Loucy (cell line): ENCODE data around the gene ZNF581.

Experiments
- H2AFZ ChIP-seq: fragments of 200-600 bp; sonication (generic); 2 replicates; pipeline ENCODE4 v1.6.0; 2016; ENCODE audit warnings: antibody characterized with exemption, mild to moderate bottlenecking, low read length, moderate library complexity
- H3F3A ChIP-seq: fragments of 200-600 bp; 2 replicates; pipeline ENCODE4 v1.6.0; 2016; ENCODE audit warnings: antibody characterized with exemption, low read depth, mild to moderate bottlenecking
- H3K27me3 ChIP-seq: fragments of 200-600 bp; sonication (generic); 2 replicates; pipeline ENCODE4 v1.6.1; 2014; ENCODE audit warnings: low read length, mild to moderate bottlenecking; ENCODE audit not compliant: insufficient read depth, poor library complexity, severe bottlenecking
- H3K36me3 ChIP-seq: fragments of 200-600 bp; sonication (generic); 2 replicates; pipeline ENCODE4 v1.6.1; 2016; ENCODE audit warnings: low read length; ENCODE audit not compliant: insufficient read depth
- H3K4me1 ChIP-seq: fragments of 200-600 bp; sonication (generic); 2 replicates; pipeline ENCODE4 v1.5.1; 2014; ENCODE audit warnings: low read length, mild to moderate bottlenecking; ENCODE audit not compliant: insufficient read depth, poor library complexity, severe bottlenecking
- H3K4me2 ChIP-seq: fragments of 200-600 bp; sonication (generic); 2 replicates; pipeline ENCODE4 v1.6.0; 2014; ENCODE audit warnings: antibody characterized with exemption, low read length, low read depth, mild to moderate bottlenecking; ENCODE audit not compliant: poor library complexity, severe bottlenecking
- H3K4me3 ChIP-seq: fragments of 200-600 bp; sonication (generic); 2 replicates; pipeline ENCODE4 v1.5.1; 2014; ENCODE audit warnings: low read length, mild to moderate bottlenecking, mixed read lengths; ENCODE audit not compliant: poor library complexity, severe bottlenecking
- H3K79me2 ChIP-seq: fragments of 200-600 bp; sonication (generic); 2 replicates; pipeline ENCODE4 v1.6.1; 2014; ENCODE audit warnings: low read length; ENCODE audit not compliant: insufficient read depth
- H3K9ac ChIP-seq: fragments of 200-600 bp; sonication (generic); 2 replicates; pipeline ENCODE4 v1.6.0; 2014; ENCODE audit warnings: mild to moderate bottlenecking, low read depth, low read length, moderate library complexity; ENCODE audit not compliant: poor library complexity, severe bottlenecking
- H3K9me2 ChIP-seq: fragments of 200-600 bp; sonication (generic); replicated peaks from 2 replicates; pipeline ENCODE4 v1.6.1; 2016; ENCODE audit warnings: low read depth, low read length, mixed read lengths
- H3K9me3 ChIP-seq: fragments of 200-600 bp; sonication (generic); 2 replicates; pipeline ENCODE4 v1.6.1; 2014; ENCODE audit warnings: mild to moderate bottlenecking, antibody characterized with exemption, low read length, low read depth; ENCODE audit not compliant: insufficient read depth
- H4K20me1 ChIP-seq: fragments of 200-600 bp; sonication (generic); 2 replicates; pipeline ENCODE4 v1.6.0; 2014; ENCODE audit warnings: antibody characterized with exemption, low read length, mild to moderate bottlenecking; ENCODE audit not compliant: insufficient read depth, poor library complexity, severe bottlenecking
- CTCF ChIP-seq: fragments of 200-600 bp; sonication (generic); conservative IDR thresholded peaks from 2 replicates; pipeline ENCODE4 v1.5.1; 2014; ENCODE audit warnings: mild to moderate bottlenecking, antibody characterized with exemption, low read length
- EZH2phosphoT487 ChIP-seq: fragments of 200-600 bp; IDR thresholded peaks from 2 replicates; pipeline ENCODE4 v1.6.1; 2018; ENCODE audit warnings: antibody characterized with exemption, mild to moderate bottlenecking, moderate library complexity, borderline replicate concordance

The ZNF581 gene

DNA sequence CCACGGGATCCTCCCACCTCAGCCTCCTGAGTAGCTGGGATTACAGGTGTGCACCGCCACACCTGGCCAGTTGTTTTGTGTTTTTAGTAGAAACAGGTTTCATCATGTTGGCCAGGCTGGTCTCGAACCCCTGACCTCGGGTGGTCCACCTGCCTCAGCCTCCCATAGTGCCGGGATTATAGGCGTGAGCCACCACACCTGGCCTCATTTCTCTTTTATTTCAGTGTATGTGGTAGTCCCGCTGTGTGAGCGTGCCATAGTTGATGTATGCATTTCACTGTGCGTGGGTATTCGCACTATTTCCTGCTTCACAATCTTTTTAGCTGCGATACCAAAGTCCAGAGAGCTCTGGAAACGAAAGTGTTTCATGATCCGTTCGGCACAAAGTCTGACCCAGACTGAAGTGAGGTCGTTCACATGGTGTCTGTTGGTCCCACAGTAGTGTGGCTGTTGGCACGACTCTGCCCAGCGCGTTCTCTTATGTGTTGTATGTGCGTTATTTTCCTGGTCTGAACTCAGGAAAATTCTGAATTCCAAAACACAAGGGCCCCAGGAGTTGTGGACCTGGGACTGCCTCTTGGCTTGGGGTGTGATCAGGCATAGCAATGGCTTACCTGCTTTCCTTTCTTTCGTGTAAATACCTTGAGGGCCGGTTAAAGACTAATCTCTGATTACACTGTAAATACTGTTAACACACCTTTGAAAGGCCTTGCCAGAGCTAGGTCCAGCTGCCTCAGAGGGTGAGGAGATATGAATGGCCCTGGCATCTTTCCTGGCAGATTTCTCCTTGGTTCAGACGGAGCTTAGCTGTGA lies 40.2 kb downstream of the ZNF581 start:
- Histone ChIP-seq H3K36me3 (peaks cover 62% of the 10 kb centered on the region; the same call in 1 of the 2 replicates), H3K4me1 (no peaks in the 10 kb centered on the region), H2AFZ (no peak overlapping the region), H3K4me3 (no peak overlapping the region), H3F3A (no peaks in the 10 kb centered on the region), H3K79me2 (peaks cover 7% of the 10 kb centered on the region; the same call in 1 of the 2 replicates), H3K9me2 (no peaks in the 10 kb centered on the region), H4K20me1 (peaks cover 15% of the 10 kb centered on the region), H3K9me3 (no peaks in the 10 kb centered on the region), H3K9ac (no peak overlapping the region), H3K27me3 (no peaks in the 10 kb centered on the region), H3K4me2 (no peak overlapping the region)
- TF ChIP-seq CTCF = no peak
- no peak for TF ChIP-seq EZH2phosphoT487

DNA sequence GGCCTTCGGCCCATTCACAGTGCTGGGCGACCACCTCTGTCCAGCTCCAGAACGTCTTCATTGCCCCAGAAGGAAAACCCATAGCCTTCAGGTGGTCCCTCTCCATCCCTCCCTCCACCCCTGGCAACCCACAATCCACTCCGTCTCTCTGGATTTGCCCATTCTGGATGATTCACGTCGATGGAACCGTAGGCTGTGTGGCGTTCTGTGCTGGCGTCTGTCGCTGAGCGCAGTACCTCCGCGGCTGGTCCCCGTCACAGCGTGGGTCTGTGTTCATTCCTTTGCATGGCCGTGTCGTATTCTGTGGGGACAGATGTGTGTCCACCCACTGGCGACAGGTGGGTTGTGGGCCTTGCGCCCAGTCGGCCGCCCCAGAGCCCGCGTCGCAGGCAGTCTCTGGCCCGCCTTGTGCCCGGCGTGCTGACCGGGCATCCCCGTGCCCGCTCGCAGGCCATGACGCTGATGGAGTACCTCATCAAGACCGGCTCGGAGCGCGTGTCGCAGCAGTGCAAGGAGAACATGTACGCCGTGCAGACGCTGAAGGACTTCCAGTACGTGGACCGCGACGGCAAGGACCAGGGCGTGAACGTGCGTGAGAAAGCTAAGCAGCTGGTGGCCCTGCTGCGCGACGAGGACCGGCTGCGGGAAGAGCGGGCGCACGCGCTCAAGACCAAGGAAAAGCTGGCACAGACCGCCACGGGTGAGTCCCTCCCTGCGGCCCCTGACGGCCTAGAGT lies 41.7 kb downstream of the ZNF581 start:
- Histone ChIP-seq H2AFZ (no peak overlapping the region), H3K4me2 (no peak overlapping the region)

GRCh38 chr19:55685776-55686175 lies 42.3 kb downstream of the ZNF581 start:
- H3K9me3 ChIP-seq = no peaks in the 10 kb centered on the region
- no peak overlapping the region for H2AFZ ChIP-seq
- H3K79me2 ChIP-seq = no peaks in the 10 kb centered on the region; the same call in 1 of the 2 replicates
- no peaks in the 10 kb centered on the region for H3K27me3 ChIP-seq
- H3F3A ChIP-seq = no peaks in the 10 kb centered on the region
- H3K4me2 ChIP-seq = no peak overlapping the region
- TF ChIP-seq CTCF (no peak), EZH2phosphoT487 (no peak)
- H3K9me2 ChIP-seq = no peaks in the 10 kb centered on the region
- no peaks in the 10 kb centered on the region for H3K4me1 ChIP-seq
- H3K36me3 ChIP-seq = peaks cover 62% of the 10 kb centered on the region; the same call in 1 of the 2 replicates
- H3K4me3 ChIP-seq = no peak overlapping the region
- H3K9ac ChIP-seq = no peak overlapping the region
- peaks cover 4% of the 10 kb centered on the region for H4K20me1 ChIP-seq

More for the DNA sequence above, 41.7 kb downstream of the ZNF581 start:
- Histone ChIP-seq H4K20me1 (peaks cover 11% of the 10 kb centered on the region), H3K36me3 (peaks cover 62% of the 10 kb centered on the region; the same call in 1 of the 2 replicates), H3K9me3 (no peaks in the 10 kb centered on the region), H3K79me2 (no peaks in the 10 kb centered on the region; the same call in 1 of the 2 replicates), H3K27me3 (no peaks in the 10 kb centered on the region), H3F3A (no peaks in the 10 kb centered on the region), H3K4me1 (no peaks in the 10 kb centered on the region), H3K9ac (no peak overlapping the region), H3K4me3 (no peak overlapping the region), H3K9me2 (no peaks in the 10 kb centered on the region)
- TF ChIP-seq CTCF (no peak), EZH2phosphoT487 (no peak)
